IMR-90 (cell line): ENCODE measurements around the gene FER. TPM values are rescaled to one million over a fixed set of nuclear protein-coding genes. Genes with fewer than 3 reads are reported as not detected.

Experiments
- ATAC-seq: fragments of 200-7000 bp; cut with Tn5 transposase; 2 replicates; pipeline ENCODE4 v1.9.1; 2020; ENCODE audit warnings: low read depth, mild to moderate bottlenecking, moderate library complexity
- BruUV-seq: library from RNA; stranded (reverse); fragments of 400-500 nt; replicated peaks from 2 replicates; lab custom pipeline; 2021; lab: Mats Ljungman, UMichigan
- CTCF ChIA-PET: fragments of 300-600 bp; formaldehyde crosslinking; extraction: SDS; loops from one replicate; lab custom pipeline; 2021; ENCODE audit warnings: antibody characterized with exemption; lab: Yijun Ruan, JAX
- POLR2A ChIA-PET: fragments of 300-600 bp; sonication (Branson Sonifier 250); formaldehyde crosslinking; loops from one replicate; lab custom pipeline; 2022; ENCODE audit warnings: antibody characterized with exemption; ENCODE audit not compliant: unreplicated experiment; lab: Charles Lee
- DNase-seq: peaks from one replicate; pipeline ENCODE4 v3.0.0; 2013
- H2AFZ ChIP-seq: replicated peaks from 2 replicates; pipeline ENCODE3; 2013; ENCODE audit warnings: low read length, mild to moderate bottlenecking; ENCODE audit not compliant: poor library complexity
- H2AK5ac ChIP-seq: 2 replicates; pipeline ENCODE4 v1.6.1; 2013; ENCODE audit warnings: low read depth, low read length, inconsistent platforms
- H2AK9ac ChIP-seq: replicated peaks from 2 replicates; pipeline ENCODE3; 2013; ENCODE audit warnings: mild to moderate bottlenecking, low read depth, low read length, moderate library complexity; ENCODE audit not compliant: poor library complexity
- H2BK120ac ChIP-seq: 2 replicates; pipeline ENCODE4 v1.6.1; 2013; ENCODE audit warnings: low read depth, low read length, inconsistent platforms
- H2BK15ac ChIP-seq: 3 replicates; pipeline ENCODE4 v1.6.1; 2013; ENCODE audit warnings: low read depth, low read length, inconsistent platforms
- H2BK20ac ChIP-seq: 2 replicates; pipeline ENCODE4 v1.6.1; 2013; ENCODE audit warnings: low read depth, mild to moderate bottlenecking, inconsistent platforms, low read length, moderate library complexity
- H2BK5ac ChIP-seq: 2 replicates; pipeline ENCODE4 v1.6.1; 2013; ENCODE audit warnings: mild to moderate bottlenecking, low read depth, low read length, inconsistent platforms; ENCODE audit not compliant: poor library complexity, severe bottlenecking
- H3K14ac ChIP-seq: replicated peaks from 2 replicates; pipeline ENCODE4 v1.6.1; 2013; ENCODE audit warnings: low read depth, low read length, inconsistent platforms
- H3K18ac ChIP-seq: 2 replicates; pipeline ENCODE4 v1.6.1; 2013; ENCODE audit warnings: low read depth, low read length, control low read depth
- H3K23ac ChIP-seq: 2 replicates; pipeline ENCODE4 v1.6.1; 2013; ENCODE audit warnings: low read depth, low read length, inconsistent platforms
- H3K27ac ChIP-seq: 2 replicates; pipeline ENCODE4 v1.5.1; 2013; ENCODE audit warnings: mild to moderate bottlenecking, control low read depth, low read length; ENCODE audit not compliant: insufficient read depth
- H3K27me3 ChIP-seq: 2 replicates; pipeline ENCODE4 v1.6.1; 2013; ENCODE audit warnings: low read length; ENCODE audit not compliant: control insufficient read depth, insufficient read depth
- H3K36me3 ChIP-seq: 2 replicates; pipeline ENCODE4 v1.6.1; 2013; ENCODE audit warnings: low read length, mixed read lengths; ENCODE audit not compliant: control insufficient read depth, insufficient read depth
- H3K4ac ChIP-seq: 2 replicates; pipeline ENCODE4 v1.6.1; 2013; ENCODE audit warnings: low read depth, low read length, inconsistent platforms
- H3K4me1 ChIP-seq: 2 replicates; pipeline ENCODE4 v1.6.1; 2013; ENCODE audit warnings: low read length, mixed read lengths; ENCODE audit not compliant: control insufficient read depth, insufficient read depth
- H3K4me2 ChIP-seq: 2 replicates; pipeline ENCODE4 v1.6.1; 2013; ENCODE audit warnings: low read depth, mild to moderate bottlenecking, control low read depth, low read length, moderate library complexity
- H3K4me3 ChIP-seq: 2 replicates; pipeline ENCODE4 v1.5.1; 2013; ENCODE audit warnings: low read depth, mild to moderate bottlenecking, control low read depth, low read length, moderate library complexity; ENCODE audit not compliant: insufficient read depth
- H3K56ac ChIP-seq: 2 replicates; pipeline ENCODE4 v1.6.1; 2013; ENCODE audit warnings: low read length, inconsistent platforms; ENCODE audit not compliant: insufficient read depth; ENCODE audit errors: extremely low read depth
- H3K79me1 ChIP-seq, 2 experiments: 2 replicates each; pipeline ENCODE4 v1.6.1; 2013; ENCODE audit warnings: low read length in 2 of 2, inconsistent platforms in 1 of 2, low read depth in 1 of 2
- H3K9ac ChIP-seq: 2 replicates; pipeline ENCODE4 v1.6.1; 2013; ENCODE audit warnings: low read depth, low read length, control low read depth
- H3K9me1 ChIP-seq: 2 replicates; pipeline ENCODE4 v1.6.1; 2013; ENCODE audit warnings: low read length, inconsistent platforms; ENCODE audit not compliant: insufficient read depth
- H3K9me3 ChIP-seq: 2 replicates; pipeline ENCODE4 v1.6.1; 2013; ENCODE audit warnings: low read length; ENCODE audit not compliant: control insufficient read depth, insufficient read depth
- H4K20me1 ChIP-seq: 2 replicates; pipeline ENCODE4 v1.6.1; 2013; ENCODE audit warnings: low read length, inconsistent platforms; ENCODE audit not compliant: insufficient read depth
- H4K5ac ChIP-seq: 2 replicates; pipeline ENCODE4 v1.6.1; 2013; ENCODE audit warnings: mild to moderate bottlenecking, low read depth, low read length, control low read depth
- H4K8ac ChIP-seq, 2 experiments: 2 replicates each; pipeline ENCODE4 v1.6.1; 2013; ENCODE audit warnings: low read depth in 2 of 2, low read length in 2 of 2, control low read depth in 1 of 2, inconsistent platforms in 1 of 2
- H4K91ac ChIP-seq: 2 replicates; pipeline ENCODE4 v1.6.1; 2013; ENCODE audit warnings: low read depth, low read length, inconsistent platforms; ENCODE audit not compliant: insufficient read depth
- BHLHE40 ChIP-seq: fragments of 150-350 bp; IDR thresholded peaks from 2 replicates; pipeline ENCODE4 v1.6.1; 2016; ENCODE audit warnings: mild to moderate bottlenecking, low read depth, low read length
- CEBPB ChIP-seq: IDR thresholded peaks from 2 replicates; pipeline ENCODE4 v1.6.1; 2012; ENCODE audit warnings: low read depth, low read length, improper control_type of control experiment
- CHD1 ChIP-seq: IDR thresholded peaks from 2 replicates; pipeline ENCODE4 v1.6.1; 2012; ENCODE audit warnings: low read depth, low read length, improper control_type of control experiment
- CTCF ChIP-seq: conservative IDR thresholded peaks from 2 replicates; pipeline ENCODE4 v1.5.1; 2012; ENCODE audit warnings: mild to moderate bottlenecking, low read depth, low read length, improper control_type of control experiment
- FOS ChIP-seq: fragments of 150-350 bp; IDR thresholded peaks from 2 replicates; pipeline ENCODE4 v1.6.1; 2016; ENCODE audit warnings: low read depth, low read length
- MAFK ChIP-seq: IDR thresholded peaks from 2 replicates; pipeline ENCODE4 v1.6.1; 2012; ENCODE audit warnings: low read depth, low read length, improper control_type of control experiment
- MAZ ChIP-seq: IDR thresholded peaks from 2 replicates; pipeline ENCODE4 v1.6.1; 2012; ENCODE audit warnings: low read depth, mild to moderate bottlenecking, low read length, improper control_type of control experiment, moderate library complexity, borderline replicate concordance
- MXI1 ChIP-seq: IDR thresholded peaks from 2 replicates; pipeline ENCODE4 v1.6.1; 2012; ENCODE audit warnings: low read depth, mild to moderate bottlenecking, low read length, moderate library complexity, borderline replicate concordance
- NFE2L2 ChIP-seq: fragments of 150-350 bp; IDR thresholded peaks from 2 replicates; pipeline ENCODE4 v1.6.1; 2016; ENCODE audit warnings: low read depth, mild to moderate bottlenecking, low read length
- POLR2A ChIP-seq: IDR thresholded peaks from 2 replicates; pipeline ENCODE4 v1.6.1; 2012; ENCODE audit warnings: mild to moderate bottlenecking, low read depth, low read length
- RAD21 ChIP-seq: IDR thresholded peaks from 2 replicates; pipeline ENCODE4 v1.6.1; 2012; ENCODE audit warnings: low read length, improper control_type of control experiment
- RCOR1 ChIP-seq: IDR thresholded peaks from 2 replicates; pipeline ENCODE4 v1.6.1; 2012; ENCODE audit warnings: mild to moderate bottlenecking, low read length, improper control_type of control experiment; ENCODE audit not compliant: insufficient replicate concordance
- SMC3 ChIP-seq: fragments of 150-350 bp; IDR thresholded peaks from 2 replicates; pipeline ENCODE4 v1.6.1; 2016; ENCODE audit warnings: low read depth, mild to moderate bottlenecking, antibody characterized with exemption, low read length, moderate library complexity
- WGBS, 2 experiments: methylation state at CpG; one replicate each; pipeline versions ENCODE4 v1.1.5 to v1.1.7; 2013; ENCODE audit warnings: missing lambda C conversion rate in 2 of 2; ENCODE audit not compliant: insufficient read length in 1 of 2; ENCODE audit errors: extremely low coverage in 2 of 2; 5-methylcytosine and 5-hydroxymethylcytosine counted together
- dilution Hi-C: fragments of 300-500 bp; cut with HindIII; formaldehyde crosslinking; loops from one replicate; pipeline ENCODE4 v1.14.3; 2018; ENCODE audit warnings: low sequenced_read_pairs; ENCODE audit not compliant: unreplicated experiment
- in situ Hi-C: fragments of 300-500 bp; cut with MboI; formaldehyde crosslinking; loops from 3 replicates; pipeline ENCODE4 v1.14.3; 2019; ENCODE audit warnings: low sequenced_read_pairs, inconsistent platforms, mixed read lengths
- intact Hi-C: fragments of 100-400 bp; cut with micrococcal nuclease; formaldehyde crosslinking; loops from 2 replicates; pipeline ENCODE4 v1.10.0; 2022
- polyA plus RNA-seq, 3 experiments: library from polyadenylated mRNA; depleted of rRNA; stranded (reverse); fragments of >200 nt; gene quantifications; 2 replicates each; pipeline ENCODE4 v1.2.3, GENCODE V29; 2012; ENCODE audit warnings: low replicate concordance in 1 of 3
- total RNA-seq: library from RNA; depleted of rRNA; stranded (reverse); fragments of >200 nt; gene quantifications from 2 replicates; pipeline ENCODE4 v1.2.3, GENCODE V29; 2012
- TF ChIP-seq, protein P1 (sequence below): fragments of 150-350 bp; IDR thresholded peaks from 2 replicates; pipeline ENCODE4 v1.6.1; 2016; ENCODE audit warnings: low read depth, mild to moderate bottlenecking, low read length, moderate library complexity, borderline replicate concordance

FER gene
- total and polyA plus RNA-seq, 2 of the 4 experiments (the other 2 are of a cell fraction) = 3.5 to 32.4 TPM

DNA sequence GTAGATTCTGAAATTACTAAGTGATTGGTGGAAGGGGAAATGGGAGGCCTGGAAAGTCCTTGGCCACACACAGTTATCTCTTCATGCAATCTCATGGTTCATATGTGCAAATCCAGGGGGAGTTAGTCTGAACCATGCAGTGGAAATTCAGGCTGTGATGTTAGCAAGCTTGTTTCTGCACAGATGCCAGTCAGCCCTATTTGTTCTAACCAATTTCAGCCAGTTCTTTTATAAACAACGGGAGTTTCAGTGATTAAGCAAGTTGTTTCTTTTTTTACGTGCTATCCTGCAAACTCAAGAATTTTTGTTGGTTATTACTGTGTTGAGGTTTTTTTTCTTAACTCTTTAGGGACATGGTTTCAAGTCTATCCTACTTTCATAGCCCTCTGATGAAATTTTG, 298.0 kb downstream of the FER start:
- dilution Hi-C loops = no loop called here
- Histone ChIP-seq H3K56ac (no peak overlapping the region), H4K20me1 (no peaks in the 10 kb centered on the region), H3K27me3 (no peaks in the 10 kb centered on the region), H3K18ac (no peak overlapping the region), H3K23ac (no peak overlapping the region), H3K4me1 (peaks cover 9% of the 10 kb centered on the region), H2BK20ac (no peak overlapping the region), H3K9me3 (no peaks in the 10 kb centered on the region), H3K9me1 (peaks cover 6% of the 10 kb centered on the region), H4K8ac (no peak overlapping the region), H3K4ac (no peak overlapping the region), H3K4me3 (no peak overlapping the region), H4K91ac (no peak overlapping the region), H4K5ac (no peak overlapping the region), H3K4me2 (peak overlapping the region; percentile 37; the same call in 1 of the 2 replicates), H3K14ac (no peak overlapping the region), H3K27ac (no peak overlapping the region), H2AFZ (no peak overlapping the region), H3K79me1 (peaks cover 0 to 4% of the 10 kb centered on the region in 2 experiments; a peak in 1 of 4 replicates), H2BK120ac (no peak overlapping the region), H2AK5ac (no peak overlapping the region), H2BK5ac (no peak overlapping the region), H3K36me3 (no peaks in the 10 kb centered on the region), H2AK9ac (no peak overlapping the region), H2BK15ac (no peak overlapping the region), H3K9ac (no peak overlapping the region)
- POLR2A ChIA-PET = interaction anchor here (0.7 kb wide), 1 partner anchor 513 kb away, joined by 3 read pairs; no protein-coding TSS in a partner anchor
- ATAC-seq = peak; percentile 78
- no peak for TF ChIP-seq RAD21
- no peak for TF ChIP-seq CEBPB
- no peak for TF ChIP-seq SMC3
- no peak for TF ChIP-seq NFE2L2
- no peak for TF ChIP-seq RCOR1
- TF ChIP-seq CHD1 = no peak
- TF ChIP-seq, protein P1, sequence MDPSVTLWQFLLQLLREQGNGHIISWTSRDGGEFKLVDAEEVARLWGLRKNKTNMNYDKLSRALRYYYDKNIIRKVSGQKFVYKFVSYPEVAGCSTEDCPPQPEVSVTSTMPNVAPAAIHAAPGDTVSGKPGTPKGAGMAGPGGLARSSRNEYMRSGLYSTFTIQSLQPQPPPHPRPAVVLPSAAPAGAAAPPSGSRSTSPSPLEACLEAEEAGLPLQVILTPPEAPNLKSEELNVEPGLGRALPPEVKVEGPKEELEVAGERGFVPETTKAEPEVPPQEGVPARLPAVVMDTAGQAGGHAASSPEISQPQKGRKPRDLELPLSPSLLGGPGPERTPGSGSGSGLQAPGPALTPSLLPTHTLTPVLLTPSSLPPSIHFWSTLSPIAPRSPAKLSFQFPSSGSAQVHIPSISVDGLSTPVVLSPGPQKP = no peak
- TF ChIP-seq POLR2A = no peak
- TF ChIP-seq BHLHE40 = no peak
- no peak for TF ChIP-seq FOS
- TF ChIP-seq MAFK = no peak
- no peak for TF ChIP-seq MAZ
- no peak for TF ChIP-seq CTCF
- TF ChIP-seq MXI1 = no peak
- in situ Hi-C loops = no loop called here
- CTCF ChIA-PET = interaction anchor here (0.5 kb wide), 1 partner anchor 734 kb away, joined by 3 read pairs; no protein-coding TSS in a partner anchor
- WGBS, 2 experiments = no CpG with 5 or more reads among the region's 2 CpGs
- DNase-seq = peak; percentile 54
- intact Hi-C loops = no loop called here
- BruUV-seq = no TSS peak
